ENCODE measurements around the gene SLC4A1.

The SLC4A1 gene

GRCh38 chr17:44307387-44308186 is 39.7 kb upstream of the SLC4A1 start:
- no peak for DNase-seq (ENCODE audit: extremely low read depth, low read depth)

GRCh38 chr17:44304651-44305050 is 36.7 kb upstream of the SLC4A1 start:
- DNase-seq (ENCODE audit: extremely low read depth, low read depth): no peak
- TF ChIP-seq CTCF (IDR thresholded peaks at IDR 0.05; ENCODE audit: low read depth, low read length): no peak

More at GRCh38 chr17:44307387-44308186, 39.7 kb upstream of the SLC4A1 start:
- TF ChIP-seq CTCF (IDR thresholded peaks at IDR 0.05; ENCODE audit: low read depth, low read length): no peak

GRCh38 chr17:44297975-44298374 is 30.0 kb upstream of the SLC4A1 start:
- TF ChIP-seq CTCF (IDR thresholded peaks at IDR 0.05; ENCODE audit: low read depth, low read length): no peak
- no peak for DNase-seq (ENCODE audit: extremely low read depth, low read depth)

GRCh38 chr17:44293509-44294226 is 25.7 kb upstream of the SLC4A1 start:
- no peak for DNase-seq (ENCODE audit: extremely low read depth, low read depth)
- no peak for TF ChIP-seq CTCF (IDR thresholded peaks at IDR 0.05; ENCODE audit: low read depth, low read length)

GRCh38 chr17:44287651-44288050 is 19.7 kb upstream of the SLC4A1 start:
- TF ChIP-seq CTCF (IDR thresholded peaks at IDR 0.05; ENCODE audit: low read depth, low read length): no peak
- DNase-seq (ENCODE audit: extremely low read depth, low read depth): no peak

- no peak for DNase-seq (ENCODE audit: extremely low read depth, low read depth)
- no peak for TF ChIP-seq CTCF (IDR thresholded peaks at IDR 0.05; ENCODE audit: low read depth, low read length)
Observed at GRCh38 chr17:44284024-44284400, 16.1 kb upstream of the SLC4A1 start.

- TF ChIP-seq CTCF (IDR thresholded peaks at IDR 0.05; ENCODE audit: low read depth, low read length): no peak
- no peak for DNase-seq (ENCODE audit: extremely low read depth, low read depth)
Observed at GRCh38 chr17:44283344-44284023, 15.5 kb upstream of the SLC4A1 start.

Data from AG09319 (cell line).